Kidney epithelial cell (primary cell): Measurements from ENCODE around the gene FIBCD1. TPM values are rescaled to one million over a fixed set of nuclear protein-coding genes. Genes with fewer than 3 reads are reported as not detected.

Experiments
- DNase-seq: peaks from one replicate; pipeline ENCODE4 v3.0.0-alpha.2; 2010; ENCODE audit warnings: low read depth
- H3K27me3 ChIP-seq: 2 replicates; pipeline ENCODE4 v1.6.0; 2011; ENCODE audit warnings: low read length; ENCODE audit not compliant: control insufficient read depth, insufficient read depth
- H3K36me3 ChIP-seq: 2 replicates; pipeline ENCODE4 v1.5.1; 2011; ENCODE audit warnings: low read length; ENCODE audit not compliant: control insufficient read depth, insufficient read depth
- H3K4me3 ChIP-seq: 2 replicates; pipeline ENCODE4 v1.5.1; 2011; ENCODE audit warnings: low read depth, mild to moderate bottlenecking, control low read depth, low read length
- total RNA-seq: library from RNA; depleted of rRNA; stranded (reverse); fragments of >200 nt; gene quantifications from 2 replicates; pipeline ENCODE4 v1.2.3, GENCODE V29; 2015
- TF ChIP-seq, protein P1 (sequence below): IDR thresholded peaks from 2 replicates; pipeline ENCODE4 v1.5.1; 2011; ENCODE audit warnings: mild to moderate bottlenecking, moderate library complexity, low read length, control low read depth, inconsistent platforms; ENCODE audit not compliant: insufficient read depth, poor library complexity, severe bottlenecking

FIBCD1 gene
- total RNA-seq, 1 donor from 2014 or later, result 2.6 TPM

DNA sequence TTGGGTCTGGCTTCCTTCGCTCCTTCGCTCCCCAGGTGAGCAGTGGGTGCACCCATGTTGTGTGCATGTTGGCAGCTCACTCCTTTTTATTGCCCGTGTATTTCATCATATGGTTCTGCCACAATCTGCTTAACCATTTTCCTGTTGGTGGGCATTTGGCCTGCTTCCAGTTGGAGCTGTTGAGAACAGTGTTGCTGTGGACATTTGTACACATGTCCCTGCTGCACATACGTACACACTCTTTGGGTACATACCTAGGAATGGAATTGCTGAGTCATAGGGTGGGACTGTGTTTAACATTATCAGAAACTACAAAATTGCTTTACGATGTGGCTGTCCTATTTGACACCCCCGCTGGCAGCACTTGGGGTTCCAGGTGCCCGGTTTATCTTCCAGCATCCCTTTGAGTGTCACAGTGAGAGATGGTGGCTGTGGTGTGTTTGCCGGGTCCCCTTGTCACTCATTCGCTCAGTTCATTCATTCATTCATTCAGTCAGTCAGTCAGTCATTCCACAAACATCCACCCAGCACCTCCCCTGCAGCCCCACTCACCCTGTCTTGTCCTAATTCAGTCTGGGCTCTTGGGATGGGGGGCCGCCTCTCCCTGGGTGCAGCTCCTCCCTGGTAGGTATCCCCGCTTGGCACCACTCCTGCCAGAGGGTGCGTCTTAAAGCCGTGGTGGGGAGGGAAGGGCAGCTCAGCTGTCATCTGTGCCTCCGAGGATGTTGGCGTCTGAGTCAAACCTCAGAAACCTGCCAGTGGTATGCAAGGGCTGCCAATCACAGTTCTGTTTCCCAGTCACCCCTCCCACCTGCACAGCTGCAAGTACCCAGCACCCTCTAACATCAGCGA is 7.9 kb upstream of the FIBCD1 start:
- Histone ChIP-seq H3K4me3 (no peak overlapping the region), H3K36me3 (no peaks in the 10 kb centered on the region), H3K27me3 (peaks cover 15% of the 10 kb centered on the region)
- no peak for DNase-seq
- TF ChIP-seq, protein P1, sequence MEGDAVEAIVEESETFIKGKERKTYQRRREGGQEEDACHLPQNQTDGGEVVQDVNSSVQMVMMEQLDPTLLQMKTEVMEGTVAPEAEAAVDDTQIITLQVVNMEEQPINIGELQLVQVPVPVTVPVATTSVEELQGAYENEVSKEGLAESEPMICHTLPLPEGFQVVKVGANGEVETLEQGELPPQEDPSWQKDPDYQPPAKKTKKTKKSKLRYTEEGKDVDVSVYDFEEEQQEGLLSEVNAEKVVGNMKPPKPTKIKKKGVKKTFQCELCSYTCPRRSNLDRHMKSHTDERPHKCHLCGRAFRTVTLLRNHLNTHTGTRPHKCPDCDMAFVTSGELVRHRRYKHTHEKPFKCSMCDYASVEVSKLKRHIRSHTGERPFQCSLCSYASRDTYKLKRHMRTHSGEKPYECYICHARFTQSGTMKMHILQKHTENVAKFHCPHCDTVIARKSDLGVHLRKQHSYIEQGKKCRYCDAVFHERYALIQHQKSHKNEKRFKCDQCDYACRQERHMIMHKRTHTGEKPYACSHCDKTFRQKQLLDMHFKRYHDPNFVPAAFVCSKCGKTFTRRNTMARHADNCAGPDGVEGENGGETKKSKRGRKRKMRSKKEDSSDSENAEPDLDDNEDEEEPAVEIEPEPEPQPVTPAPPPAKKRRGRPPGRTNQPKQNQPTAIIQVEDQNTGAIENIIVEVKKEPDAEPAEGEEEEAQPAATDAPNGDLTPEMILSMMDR, result no peak

DNA sequence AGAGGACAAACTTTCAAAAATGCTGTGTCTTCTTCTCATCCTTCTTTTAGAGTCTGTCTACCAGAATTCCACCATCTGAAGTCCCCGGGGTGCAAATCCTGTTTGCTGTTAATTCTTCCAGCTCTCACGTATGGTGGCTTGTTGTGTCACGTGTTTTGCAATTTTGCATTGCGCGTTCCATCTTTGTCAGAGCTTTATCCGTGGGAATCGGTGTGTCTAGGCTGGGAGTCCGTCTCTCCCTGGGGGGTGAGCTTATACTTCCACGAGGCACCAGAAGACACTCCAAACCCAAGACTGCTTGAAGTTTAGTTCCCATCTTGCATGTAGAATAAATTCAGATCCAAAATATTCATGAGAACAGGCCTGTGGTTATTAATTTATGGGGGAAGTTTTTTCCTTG is 6.1 kb upstream of the FIBCD1 start:
- Histone ChIP-seq H3K4me3 (no peak overlapping the region), H3K27me3 (peaks cover 30% of the 10 kb centered on the region), H3K36me3 (no peaks in the 10 kb centered on the region)
- TF ChIP-seq, protein P1, result no peak
- DNase-seq, result no peak

DNA sequence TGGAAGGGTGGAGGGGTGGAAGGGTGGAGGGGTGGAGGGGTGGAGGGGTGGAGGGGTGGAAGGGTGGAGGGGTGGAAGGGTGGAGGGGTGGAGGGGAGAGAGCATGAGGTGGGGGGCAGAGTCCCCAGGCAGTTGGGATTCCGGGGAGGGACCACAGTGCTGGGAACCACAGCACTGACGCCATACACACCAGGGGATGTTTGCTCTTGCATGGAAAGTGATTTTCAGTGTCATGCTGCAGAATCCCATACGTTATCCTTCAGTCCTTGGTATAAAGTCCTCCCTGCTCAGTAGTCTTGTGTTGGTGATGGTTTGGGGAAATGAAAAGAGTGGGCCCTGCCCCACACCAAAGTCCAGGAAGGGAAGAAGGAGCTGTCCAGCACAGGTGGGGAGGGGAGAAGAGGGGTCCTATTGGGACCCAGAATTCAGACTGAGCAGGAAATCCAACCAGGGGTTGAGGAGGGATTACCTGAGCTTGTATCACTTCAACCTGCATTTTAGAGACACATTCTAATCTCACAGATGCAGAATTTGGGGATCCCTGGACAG is 5.5 kb upstream of the FIBCD1 start:
- no peak overlapping the region for H3K4me3 ChIP-seq
- DNase-seq, result no peak
- peaks cover 35% of the 10 kb centered on the region for H3K27me3 ChIP-seq
- TF ChIP-seq, protein P1, result no peak
- H3K36me3 ChIP-seq, result no peaks in the 10 kb centered on the region

DNA sequence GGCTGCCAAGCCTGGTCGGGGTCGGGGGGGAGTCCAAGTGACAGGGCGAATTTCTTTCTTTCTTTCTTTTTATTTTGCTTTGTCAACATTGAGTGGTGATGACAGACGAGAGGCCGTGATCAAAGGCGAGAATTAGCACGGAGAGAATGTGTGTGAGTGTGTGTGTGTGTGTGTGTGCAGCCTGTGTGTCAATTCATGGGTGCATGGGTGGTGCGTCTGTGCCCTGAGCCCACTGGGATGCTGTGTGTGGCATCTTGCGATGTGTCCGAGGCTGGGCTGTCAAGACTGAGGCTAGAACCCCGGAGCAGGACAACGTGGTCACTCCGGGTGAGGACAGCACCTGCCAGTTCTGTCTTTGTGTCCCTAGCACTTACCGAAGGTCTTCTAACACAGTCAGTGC is 4.7 kb upstream of the FIBCD1 start:
- Histone ChIP-seq H3K27me3 (peaks cover 43% of the 10 kb centered on the region), H3K4me3 (no peak overlapping the region), H3K36me3 (no peaks in the 10 kb centered on the region)
- TF ChIP-seq, protein P1, result no peak
- no peak for DNase-seq

DNA sequence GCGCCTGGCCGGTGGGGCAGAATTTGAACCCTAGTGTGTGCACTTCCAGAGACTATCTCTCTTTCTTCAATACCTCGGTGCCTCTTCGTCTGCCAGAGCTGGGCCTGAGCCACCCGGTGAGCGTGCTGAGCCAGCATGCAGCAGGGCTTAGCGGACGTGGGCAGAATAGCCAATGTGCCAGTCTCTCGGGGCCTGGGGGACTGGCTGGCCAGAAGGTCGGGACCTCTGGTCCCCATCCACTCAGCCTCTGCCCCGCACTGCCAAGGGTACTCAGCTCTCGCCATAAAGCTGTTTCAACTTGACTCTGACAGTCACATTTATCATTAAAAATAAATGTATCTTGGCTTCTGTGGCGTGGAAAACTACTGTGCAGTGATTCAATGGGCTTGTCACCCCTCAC is 4.2 kb upstream of the FIBCD1 start:
- no peak for DNase-seq
- Histone ChIP-seq H3K36me3 (no peaks in the 10 kb centered on the region), H3K4me3 (no peak overlapping the region), H3K27me3 (peaks cover 44% of the 10 kb centered on the region)
- TF ChIP-seq, protein P1, result no peak
